ENCODE data around the gene RNF43. TPM values are rescaled to one million over a fixed set of nuclear protein-coding genes. Genes with fewer than 3 reads are reported as not detected.

Gene RNF43
- total RNA-seq, 1 experiment from 2014 or later = 42.2 TPM

- H3K36me3 ChIP-seq (ENCODE audit: control insufficient read depth in 1 of 2, insufficient read depth in 2 of 2, low read length in 2 of 2) = peaks cover 0 to 7% of the 10 kb centered on the region in 2 experiments; a peak in 1 of 4 replicates
- DNase-seq (ENCODE audit: low read depth, low spot score) (no peak), ATAC-seq (no peak)
- intact Hi-C loops (cut with micrococcal nuclease) = no loop called here
- no TSS peak for BruUV-seq (replicated peaks)
- H3K4me1 ChIP-seq (ENCODE audit: control insufficient read depth in 1 of 2, insufficient read depth in 2 of 2, low read length in 2 of 2) = peaks cover 89 to 100% of the 10 kb centered on the region in 2 experiments
- H3K4me3 ChIP-seq (replicated peaks in 1 of 2; ENCODE audit: low read depth in 1 of 2, low read length in 2 of 2) = no peak overlapping the region
- H3K9me2 ChIP-seq (ENCODE audit: insufficient read depth) = no peaks in the 10 kb centered on the region
- TF ChIP-seq CBX3 (IDR thresholded peaks at IDR 0.05; ENCODE audit: low read depth) (no peak), JUND (IDR thresholded peaks at IDR 0.05) (no peak), POLR2AphosphoS5 (IDR thresholded peaks at IDR 0.05; ENCODE audit: low read depth, low read length) (no peak), CEBPB (IDR thresholded peaks at IDR 0.05; ENCODE audit: low read depth) (no peak), EZH2 (IDR thresholded peaks at IDR 0.05) (no peak), MAX (IDR thresholded peaks at IDR 0.05) (no peak), ATF3 (IDR thresholded peaks at IDR 0.05) (no peak), POLR2A (IDR thresholded peaks at IDR 0.05; ENCODE audit: borderline replicate concordance, extremely low read depth, insufficient read depth, insufficient read length) (no peak), EGR1 (IDR thresholded peaks at IDR 0.05; ENCODE audit: low read depth) (no peak), SIN3A (IDR thresholded peaks at IDR 0.05; ENCODE audit: low read depth) (no peak), EZH2phosphoT487 (IDR thresholded peaks at IDR 0.05; ENCODE audit: borderline replicate concordance) (no peak), ZBTB33 (IDR thresholded peaks at IDR 0.05; ENCODE audit: extremely low read depth, insufficient replicate concordance, low read length) (no peak), SP1 (IDR thresholded peaks at IDR 0.05; ENCODE audit: low read depth) (no peak), FOSL1 (IDR thresholded peaks at IDR 0.05; ENCODE audit: low read depth) (no peak)
- no peak overlapping the region for H2AFZ ChIP-seq (ENCODE audit: low read depth, low read length, poor library complexity, severe bottlenecking)
- ChIA-PET POLR2A (interaction anchor here (3.1 kb wide), 1 partner anchor 35 kb away, joined by 11 read pairs; the partner anchor contains the start of gene RNF43), CTCF (no interaction called here), RAD21 (ENCODE audit: low non-redundant PET in 1 of 2, low total read pairs in 2 of 2, uncharacterized antibody in 2 of 2, unreplicated experiment in 2 of 2) (interaction anchor here in 1 of 2 experiments (1.1 kb wide), 1 partner anchor 56 kb away, joined by 3 read pairs; no protein-coding TSS in a partner anchor)
- peaks cover 98% of the 10 kb centered on the region for H3K79me2 ChIP-seq (ENCODE audit: insufficient read depth, low read length)
- H3K27me3 ChIP-seq (ENCODE audit: insufficient read depth, low read length) = no peaks in the 10 kb centered on the region
- peak overlapping the region; percentile 45; the same call in 1 of the 2 replicates for H3K27ac ChIP-seq (ENCODE audit: low read depth, low read length)
- H3K9ac ChIP-seq (ENCODE audit: low read length) = no peak overlapping the region
- no peaks in the 10 kb centered on the region for H4K20me1 ChIP-seq (ENCODE audit: insufficient read depth)
- H3K9me3 ChIP-seq (ENCODE audit: control insufficient read depth in 1 of 2, insufficient read depth in 1 of 2, low read depth in 1 of 2, low read length in 2 of 2) = no peaks in the 10 kb centered on the region
- H3K4me2 ChIP-seq (ENCODE audit: low read length) = no peak overlapping the region
Measured at GRCh38 chr17:58382872-58383242, 34.5 kb downstream of the RNF43 start.
